K562 (cell line): ENCODE results near the gene CD70. TPM values are rescaled to one million over a fixed set of nuclear protein-coding genes. Genes with fewer than 3 reads are reported as not detected.

Source experiments
- polyA plus RNA-seq, 8 experiments: library from polyadenylated mRNA; depleted of rRNA in 4 of 8; stranded (reverse) in 5 of 8; unstranded in 3 of 8; fragments of >200 nt; fragmentation: Nextera tagmentation in 2 of 8; fragmentation: Illumina TruSeq in 1 of 8; extraction: Ambion mirVana in 2 of 8; extraction: Trizol in 1 of 8; gene quantifications; 2 replicates each; pipeline versions ENCODE4 v1.2.1 to v1.2.3, GENCODE V29; 2011 to 2014; ENCODE audit warnings: inconsistent platforms in 1 of 8, missing spikeins in 1 of 8
- small RNA-seq: library from RNA; depleted of rRNA; stranded (forward); fragments of <200 nt; gene quantifications from one replicate; pipeline ENCODE3, GENCODE V24; 2014
- total RNA-seq, 7 experiments: library from RNA; depleted of rRNA in 6 of 7; stranded (reverse); fragments of >200 nt in 6 of 7; fragmentation: Illumina TruSeq in 2 of 7; extraction: Trizol in 2 of 7; gene quantifications; 2 replicates each; pipeline versions ENCODE4 v1.2.1 to v1.2.3, GENCODE V29; 2011 to 2021; ENCODE audit warnings: low replicate concordance in 1 of 7

Gene CD70
- total and polyA plus RNA-seq, 9 of the 15 experiments (the other 6 are each of a cell fraction or from before 2014, with no cell fraction given): 0.06 to 0.58 (median 0.33) TPM; not detected in 4

Small RNA genes lying within 50 kb of the gene (small RNA-seq; reads per million reads assigned to genes)
- gene RF00019: not detected

Other genes starting within 250 kb of the CD70 start
Only the 7 nearest of the 17 such genes appear.
- gene SLC25A23, start 131.4 kb downstream of the CD70 start, total RNA-seq (2014; rRNA removed): 40.4 and 57.2 TPM in 2 replicates
- 26.2 and 26.6 TPM in 2 replicates for gene SLC25A23, start 131.4 kb downstream of the CD70 start, total RNA-seq (2014; rRNA removed; fragmentation: Illumina TruSeq; extraction: Trizol)
- 25.8 and 26.0 TPM in 2 replicates for gene SLC25A23, start 131.4 kb downstream of the CD70 start, total RNA-seq (2015; rRNA removed; fragmentation: Illumina TruSeq; extraction: Trizol)
- gene SLC25A23, start 131.4 kb downstream of the CD70 start, total RNA-seq (2021): 72.0 and 75.1 TPM in 2 replicates
- 18.7 and 20.9 TPM in 2 replicates for gene SLC25A23, start 131.4 kb downstream of the CD70 start, polyA plus RNA-seq (2011; rRNA removed)
- 64.3 and 70.5 TPM in 2 replicates for gene SLC25A23, start 131.4 kb downstream of the CD70 start, polyA plus RNA-seq (2014; fragmentation: Illumina TruSeq; extraction: Trizol)
- 1 to 10 TPM; 6.1 to 6.5 TPM for gene SLC25A23, start 131.4 kb downstream of the CD70 start, polyA plus RNA-seq (2014; fragmentation: Nextera tagmentation; extraction: Ambion mirVana)
- 44.3 and 47.5 TPM in 2 replicates for gene SLC25A23, start 131.4 kb downstream of the CD70 start, polyA plus RNA-seq (2014; rRNA removed)
- 0.57 TPM in 1 of 2 replicates, not detected in the other for gene CRB3, start 126.9 kb downstream of the CD70 start, total RNA-seq (2014; rRNA removed)
- not detected in 2 replicates for gene CRB3, start 126.9 kb downstream of the CD70 start, total RNA-seq (2014; rRNA removed; fragmentation: Illumina TruSeq; extraction: Trizol)
- gene CRB3, start 126.9 kb downstream of the CD70 start, total RNA-seq (2015; rRNA removed; fragmentation: Illumina TruSeq; extraction: Trizol): not detected in 2 replicates
- 0.49 and 0.65 TPM in 2 replicates for gene CRB3, start 126.9 kb downstream of the CD70 start, total RNA-seq (2021)
- gene CRB3, start 126.9 kb downstream of the CD70 start, polyA plus RNA-seq (2011; rRNA removed): 0.11 TPM in 1 of 2 replicates, not detected in the other
- gene CRB3, start 126.9 kb downstream of the CD70 start, polyA plus RNA-seq (2014; fragmentation: Illumina TruSeq; extraction: Trizol): not detected in 2 replicates
- gene CRB3, start 126.9 kb downstream of the CD70 start, polyA plus RNA-seq (2014; fragmentation: Nextera tagmentation; extraction: Ambion mirVana): not detected
- gene CRB3, start 126.9 kb downstream of the CD70 start, polyA plus RNA-seq (2014; rRNA removed): 0.18 TPM in 1 of 2 replicates, not detected in the other
- 0.09 and 0.16 TPM in 2 replicates for gene DENND1C, start 109.4 kb downstream of the CD70 start, total RNA-seq (2014; rRNA removed)
- 0.18 TPM in 1 of 2 replicates, not detected in the other for gene DENND1C, start 109.4 kb downstream of the CD70 start, total RNA-seq (2014; rRNA removed; fragmentation: Illumina TruSeq; extraction: Trizol)
- 0.15 and 0.43 TPM in 2 replicates for gene DENND1C, start 109.4 kb downstream of the CD70 start, total RNA-seq (2015; rRNA removed; fragmentation: Illumina TruSeq; extraction: Trizol)
- 0.49 and 0.78 TPM in 2 replicates for gene DENND1C, start 109.4 kb downstream of the CD70 start, total RNA-seq (2021)
- 0.29 and 1.1 TPM in 2 replicates for gene DENND1C, start 109.4 kb downstream of the CD70 start, polyA plus RNA-seq (2011; rRNA removed)
- gene DENND1C, start 109.4 kb downstream of the CD70 start, polyA plus RNA-seq (2014; fragmentation: Illumina TruSeq; extraction: Trizol): 0.33 and 0.34 TPM in 2 replicates
- under 1 TPM in 1 of 2 experiments, not detected in 1; 0.03 TPM for gene DENND1C, start 109.4 kb downstream of the CD70 start, polyA plus RNA-seq (2014; fragmentation: Nextera tagmentation; extraction: Ambion mirVana)
- gene DENND1C, start 109.4 kb downstream of the CD70 start, polyA plus RNA-seq (2014; rRNA removed): 0.19 and 1.2 TPM in 2 replicates
- 1.0 and 1.5 TPM in 2 replicates for gene TUBB4A, start 88.8 kb downstream of the CD70 start, total RNA-seq (2014; rRNA removed)
- gene TUBB4A, start 88.8 kb downstream of the CD70 start, total RNA-seq (2014; rRNA removed; fragmentation: Illumina TruSeq; extraction: Trizol): 0.26 and 0.44 TPM in 2 replicates
- gene TUBB4A, start 88.8 kb downstream of the CD70 start, total RNA-seq (2015; rRNA removed; fragmentation: Illumina TruSeq; extraction: Trizol): 0.62 and 0.68 TPM in 2 replicates
- 6.2 and 7.0 TPM in 2 replicates for gene TUBB4A, start 88.8 kb downstream of the CD70 start, total RNA-seq (2021)
- gene TUBB4A, start 88.8 kb downstream of the CD70 start, polyA plus RNA-seq (2011; rRNA removed): 0.75 and 0.81 TPM in 2 replicates
- 2.9 and 3.9 TPM in 2 replicates for gene TUBB4A, start 88.8 kb downstream of the CD70 start, polyA plus RNA-seq (2014; fragmentation: Illumina TruSeq; extraction: Trizol)
- gene TUBB4A, start 88.8 kb downstream of the CD70 start, polyA plus RNA-seq (2014; fragmentation: Nextera tagmentation; extraction: Ambion mirVana): under 1 TPM; 0.14 to 0.15 TPM
- 1.7 TPM in 2 replicates for gene TUBB4A, start 88.8 kb downstream of the CD70 start, polyA plus RNA-seq (2014; rRNA removed)
- 13.8 and 17.7 TPM in 2 replicates for gene TNFSF9, start 60.1 kb downstream of the CD70 start, total RNA-seq (2014; rRNA removed)
- gene TNFSF9, start 60.1 kb downstream of the CD70 start, total RNA-seq (2014; rRNA removed; fragmentation: Illumina TruSeq; extraction: Trizol): 6.5 TPM in 2 replicates
- 6.2 and 7.6 TPM in 2 replicates for gene TNFSF9, start 60.1 kb downstream of the CD70 start, total RNA-seq (2015; rRNA removed; fragmentation: Illumina TruSeq; extraction: Trizol)
- 17.9 and 18.9 TPM in 2 replicates for gene TNFSF9, start 60.1 kb downstream of the CD70 start, total RNA-seq (2021)
- gene TNFSF9, start 60.1 kb downstream of the CD70 start, polyA plus RNA-seq (2011; rRNA removed): 15.1 and 19.2 TPM in 2 replicates
- 4.7 and 6.4 TPM in 2 replicates for gene TNFSF9, start 60.1 kb downstream of the CD70 start, polyA plus RNA-seq (2014; fragmentation: Illumina TruSeq; extraction: Trizol)
- 1 to 10 TPM; 1.4 to 2.1 TPM for gene TNFSF9, start 60.1 kb downstream of the CD70 start, polyA plus RNA-seq (2014; fragmentation: Nextera tagmentation; extraction: Ambion mirVana)
- 9.8 and 11.9 TPM in 2 replicates for gene TNFSF9, start 60.1 kb downstream of the CD70 start, polyA plus RNA-seq (2014; rRNA removed)
- 0.08 TPM in 1 of 2 replicates, not detected in the other for gene TNFSF14, start 79.0 kb upstream of the CD70 start, total RNA-seq (2014; rRNA removed)
- 0.04 and 0.06 TPM in 2 replicates for gene TNFSF14, start 79.0 kb upstream of the CD70 start, total RNA-seq (2014; rRNA removed; fragmentation: Illumina TruSeq; extraction: Trizol)
- gene TNFSF14, start 79.0 kb upstream of the CD70 start, total RNA-seq (2015; rRNA removed; fragmentation: Illumina TruSeq; extraction: Trizol): 0.04 and 0.07 TPM in 2 replicates
- 0.20 and 0.42 TPM in 2 replicates for gene TNFSF14, start 79.0 kb upstream of the CD70 start, total RNA-seq (2021)
- 0.32 and 0.38 TPM in 2 replicates for gene TNFSF14, start 79.0 kb upstream of the CD70 start, polyA plus RNA-seq (2011; rRNA removed)
- gene TNFSF14, start 79.0 kb upstream of the CD70 start, polyA plus RNA-seq (2014; fragmentation: Illumina TruSeq; extraction: Trizol): 0.12 and 0.15 TPM in 2 replicates
- gene TNFSF14, start 79.0 kb upstream of the CD70 start, polyA plus RNA-seq (2014; fragmentation: Nextera tagmentation; extraction: Ambion mirVana): under 1 TPM; 0.01 to 0.04 TPM
- gene TNFSF14, start 79.0 kb upstream of the CD70 start, polyA plus RNA-seq (2014; rRNA removed): not detected in 2 replicates
- gene C3, start 129.5 kb upstream of the CD70 start, total RNA-seq (2014; rRNA removed): 0.59 and 2.0 TPM in 2 replicates
- 1.1 and 1.5 TPM in 2 replicates for gene C3, start 129.5 kb upstream of the CD70 start, total RNA-seq (2014; rRNA removed; fragmentation: Illumina TruSeq; extraction: Trizol)
- 2.1 and 2.2 TPM in 2 replicates for gene C3, start 129.5 kb upstream of the CD70 start, total RNA-seq (2015; rRNA removed; fragmentation: Illumina TruSeq; extraction: Trizol)
- gene C3, start 129.5 kb upstream of the CD70 start, total RNA-seq (2021): 8.0 and 10.6 TPM in 2 replicates
- gene C3, start 129.5 kb upstream of the CD70 start, polyA plus RNA-seq (2011; rRNA removed): 9.1 and 40.9 TPM in 2 replicates
- gene C3, start 129.5 kb upstream of the CD70 start, polyA plus RNA-seq (2014; fragmentation: Illumina TruSeq; extraction: Trizol): 2.4 and 4.3 TPM in 2 replicates
- 1 to 10 TPM; 1.2 to 2.2 TPM for gene C3, start 129.5 kb upstream of the CD70 start, polyA plus RNA-seq (2014; fragmentation: Nextera tagmentation; extraction: Ambion mirVana)
- 2.5 and 5.4 TPM in 2 replicates for gene C3, start 129.5 kb upstream of the CD70 start, polyA plus RNA-seq (2014; rRNA removed)